Pancreas (tissue), 10 donors: ENCODE measurements around the gene VIPR1. TPM values are rescaled to one million over a fixed set of nuclear protein-coding genes. Genes with fewer than 3 reads are reported as not detected.
A peak's percentile ranks its signal among the peaks of the same experiment; 100 is the strongest.

ENCODE experiments used
- ATAC-seq, 4 donors: fragments of 200-7000 bp; cut with Tn5 transposase; one replicate each; pipeline versions ENCODE4 v1.8.0 to v1.9.1; 2020; ENCODE audit warnings: mild to moderate bottlenecking in 4 of 4, moderate library complexity in 4 of 4
- DNase-seq, 6 donors: peaks; one replicate each; pipeline ENCODE4 v3.0.0-alpha.2; 2020
- FAIRE-seq: peaks from 2 replicates; lab custom pipeline; 2012; peaks lifted over from hg19 to GRCh38; lab: Jason Lieb, UNC
- H3K27ac ChIP-seq, 4 donors: fragments of 200-600 bp; sonication (generic); 1 replicate in 3 of 4; 2 replicates in 1 of 4; pipeline versions ENCODE4 v1.5.0 to v1.8.0; 2020
- H3K27me3 ChIP-seq, 4 donors: fragments of 200-600 bp; one replicate each; pipeline ENCODE4 v1.8.0; 2021
- H3K36me3 ChIP-seq, 3 donors: fragments of 200-600 bp; sonication (generic) in 1 of 3; one replicate each; pipeline versions ENCODE4 v1.5.0 to v1.8.0; 2020 to 2021
- H3K4me1 ChIP-seq, 3 donors: fragments of 200-600 bp; one replicate each; pipeline ENCODE4 v1.8.0; 2021
- H3K4me3 ChIP-seq, 4 donors: fragments of 200-600 bp; sonication (generic) in 2 of 4; one replicate each; pipeline versions ENCODE4 v1.5.0 to v1.8.0; 2020 to 2021
- H3K9me3 ChIP-seq, 4 donors: fragments of 200-600 bp; one replicate each; pipeline ENCODE4 v1.8.0; 2021
- WGBS, 2 donors: extraction: QIAGEN DNeasy Blood & Tissue Kit; methylation state at CpG; one replicate each; pipeline ENCODE4 v1.1.7; 2013; 5-methylcytosine and 5-hydroxymethylcytosine counted together
- intact Hi-C, 3 donors: fragments of 100-400 bp; cut with DNase I; formaldehyde crosslinking; loops; one replicate each; pipeline versions ENCODE4 v1.11.1 to v1.14.2; 2022
- polyA plus RNA-seq, 2 donors: library from polyadenylated mRNA; stranded (reverse); fragments of 200-250 nt; gene quantifications; one replicate each; pipeline ENCODE4 v1.2.3, GENCODE V29; 2013
- total RNA-seq, 6 donors: library from RNA; stranded (reverse); fragmentation: NEBNext Ultra II Directional in 4 of 6; extraction: Animal tissue kit (Norgen Biotek cat#: 25700) in 4 of 6; gene quantifications; one replicate each; pipeline versions ENCODE4 v1.2.1 to v1.2.4, GENCODE V29; 2021 to 2023
- TF ChIP-seq, protein P1 (sequence below), 4 donors: fragments of 200-600 bp; sonication (generic) in 3 of 4; IDR thresholded peaks; one replicate each; pipeline versions ENCODE4 v1.5.0 to v1.8.0; 2021; ENCODE audit warnings: antibody characterized with exemption in 4 of 4
- donor health status: healthy with polysubstance abuse.
- donor health status: DM: no; HTN: no; CAD: no; lungs with moderate emphysema.
- donor health status: DM: no; HTN: no; CAD: no.
- donor health status: control.
- donor health status: control.
- donor health status: Bipolar disorder and iron deficiency.
- donor health status: DM: yes; HTN: yes; CAD: no.
- donor health status: DM: no; HTN: no; CAD: no.
- donor health status: DM: no; HTN: no; CAD: no.
- donor health status: DM: yes; HTN: yes; CAD: no.

VIPR1 gene
- total and polyA plus RNA-seq, 8 donors, result 0.47 to 10.6 (median 2.1) TPM

DNA sequence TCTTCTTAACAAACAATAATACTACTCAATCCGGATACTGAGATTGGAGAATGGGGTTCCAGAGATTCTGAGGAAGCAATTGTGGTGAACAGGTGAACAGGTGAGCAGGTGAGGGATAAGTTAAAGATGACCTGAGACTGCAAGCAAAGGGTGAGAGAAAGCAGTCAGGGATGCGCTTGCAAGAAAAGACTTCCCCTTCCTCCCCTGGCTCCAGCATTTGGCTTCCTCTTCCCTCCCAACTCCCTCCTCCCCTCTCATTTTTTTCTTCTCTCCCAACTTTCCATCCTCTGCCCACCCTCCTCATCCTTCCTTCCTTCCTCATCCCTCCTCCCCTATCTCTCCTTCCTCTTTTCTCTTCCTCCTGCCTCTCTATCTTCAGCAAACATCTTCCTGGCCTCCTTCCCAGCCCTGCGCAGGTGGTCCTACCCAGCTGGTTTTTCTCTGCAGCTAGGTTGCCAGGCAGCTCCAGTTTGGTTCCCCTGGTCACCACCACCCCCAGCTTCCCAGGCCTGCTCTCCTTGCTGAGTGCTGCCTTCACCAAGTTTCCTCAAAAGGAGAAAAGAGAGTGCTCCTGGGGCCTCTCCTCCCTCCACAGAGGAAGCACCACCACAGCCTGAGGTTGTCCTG lies 10.4 kb upstream of the VIPR1 start:
- H3K27ac ChIP-seq, result no peak overlapping the region
- no peaks in the 10 kb centered on the region for H3K9me3 ChIP-seq
- peaks cover 7 to 25% (median 11%) of the 10 kb centered on the region in 3 donors for H3K4me1 ChIP-seq
- FAIRE-seq (no peak), ATAC-seq (no peak), DNase-seq (peak in 1 of 6 donors; percentile 4)
- H3K4me3 ChIP-seq, result no peak overlapping the region
- 67 to 75% methylated on average over 3 of the region's 3 CpGs for WGBS, 2 donors
- intact Hi-C loops, result no loop called here
- H3K36me3 ChIP-seq, result no peaks in the 10 kb centered on the region
- TF ChIP-seq, protein P1, sequence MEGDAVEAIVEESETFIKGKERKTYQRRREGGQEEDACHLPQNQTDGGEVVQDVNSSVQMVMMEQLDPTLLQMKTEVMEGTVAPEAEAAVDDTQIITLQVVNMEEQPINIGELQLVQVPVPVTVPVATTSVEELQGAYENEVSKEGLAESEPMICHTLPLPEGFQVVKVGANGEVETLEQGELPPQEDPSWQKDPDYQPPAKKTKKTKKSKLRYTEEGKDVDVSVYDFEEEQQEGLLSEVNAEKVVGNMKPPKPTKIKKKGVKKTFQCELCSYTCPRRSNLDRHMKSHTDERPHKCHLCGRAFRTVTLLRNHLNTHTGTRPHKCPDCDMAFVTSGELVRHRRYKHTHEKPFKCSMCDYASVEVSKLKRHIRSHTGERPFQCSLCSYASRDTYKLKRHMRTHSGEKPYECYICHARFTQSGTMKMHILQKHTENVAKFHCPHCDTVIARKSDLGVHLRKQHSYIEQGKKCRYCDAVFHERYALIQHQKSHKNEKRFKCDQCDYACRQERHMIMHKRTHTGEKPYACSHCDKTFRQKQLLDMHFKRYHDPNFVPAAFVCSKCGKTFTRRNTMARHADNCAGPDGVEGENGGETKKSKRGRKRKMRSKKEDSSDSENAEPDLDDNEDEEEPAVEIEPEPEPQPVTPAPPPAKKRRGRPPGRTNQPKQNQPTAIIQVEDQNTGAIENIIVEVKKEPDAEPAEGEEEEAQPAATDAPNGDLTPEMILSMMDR (IDR thresholded peaks at IDR 0.05), result no peak
- no peaks in the 10 kb centered on the region for H3K27me3 ChIP-seq

- 79 to 86% methylated on average over 6 of the region's 6 CpGs for WGBS, 2 donors
- no peaks in the 10 kb centered on the region for H3K27me3 ChIP-seq
- intact Hi-C loops, result no loop called here
- TF ChIP-seq, protein P1 (IDR thresholded peaks at IDR 0.05), result no peak
- H3K27ac ChIP-seq, result no peak overlapping the region
- peaks cover 7 to 25% (median 11%) of the 10 kb centered on the region in 3 donors for H3K4me1 ChIP-seq
- FAIRE-seq, result no peak
- ATAC-seq, result no peak
- no peaks in the 10 kb centered on the region for H3K9me3 ChIP-seq
- DNase-seq, result peak in 1 of 6 donors; percentile 4
- no peak overlapping the region for H3K4me3 ChIP-seq
- H3K36me3 ChIP-seq, result no peaks in the 10 kb centered on the region
Observed at GRCh38 chr3:42492508-42493080, 9.8 kb upstream of the VIPR1 start.

- TF ChIP-seq, protein P1 (IDR thresholded peaks at IDR 0.05), result no peak
- WGBS, 2 donors, result 90 to 95% methylated on average over 7 of the region's 7 CpGs
- H3K36me3 ChIP-seq, result no peaks in the 10 kb centered on the region
- no peak overlapping the region for H3K27ac ChIP-seq
- ATAC-seq, result no peak
- intact Hi-C loops, result no loop called here
- no peak overlapping the region for H3K4me3 ChIP-seq
- no peaks in the 10 kb centered on the region for H3K9me3 ChIP-seq
- H3K4me1 ChIP-seq, result peaks cover 7 to 25% (median 11%) of the 10 kb centered on the region in 3 donors
- DNase-seq, result peak in 1 of 6 donors; percentile 3
- no peaks in the 10 kb centered on the region for H3K27me3 ChIP-seq
- no peak for FAIRE-seq
Observed at GRCh38 chr3:42493126-42493797, 9.2 kb upstream of the VIPR1 start.

DNA sequence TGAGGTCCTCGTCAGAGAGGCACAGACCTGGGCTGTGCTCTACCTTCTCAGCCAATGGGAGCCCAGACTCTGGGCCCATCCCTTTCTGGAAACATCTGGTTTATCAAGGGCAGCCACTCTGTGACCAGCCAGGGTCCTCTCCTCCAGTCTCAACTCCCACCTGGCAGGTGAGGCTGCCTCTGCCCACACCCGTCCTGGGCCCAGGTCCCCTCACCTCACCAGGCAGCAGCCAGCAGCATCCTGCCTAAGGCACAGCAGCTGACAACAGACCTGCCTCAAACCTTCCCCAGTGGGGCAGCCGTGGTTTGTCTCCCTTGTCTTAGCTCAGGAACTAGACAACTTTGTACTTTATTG lies 8.7 kb upstream of the VIPR1 start:
- no peak overlapping the region for H3K4me3 ChIP-seq
- H3K9me3 ChIP-seq, result no peaks in the 10 kb centered on the region
- TF ChIP-seq, protein P1 (IDR thresholded peaks at IDR 0.05), result no peak
- H3K36me3 ChIP-seq, result no peaks in the 10 kb centered on the region
- no peak overlapping the region for H3K27ac ChIP-seq
- 91 to 96% methylated on average over 3 of the region's 3 CpGs for WGBS, 2 donors
- FAIRE-seq (no peak), DNase-seq (peak in 1 of 6 donors; percentile 4), ATAC-seq (no peak)
- no peaks in the 10 kb centered on the region for H3K27me3 ChIP-seq
- intact Hi-C loops, result no loop called here
- H3K4me1 ChIP-seq, result peaks cover 7 to 25% (median 11%) of the 10 kb centered on the region in 3 donors
